ENCODE measurements around the gene ZNF205. TPM values are rescaled to one million over a fixed set of nuclear protein-coding genes. Genes with fewer than 3 reads are reported as not detected.

ZNF205 gene
- total and polyA plus RNA-seq, 9 of the 15 experiments (the other 6 are each of a cell fraction or from before 2014, with no cell fraction given): 2.4 to 11.8 (median 5.1) TPM; not detected in 2

- no peak for TF ChIP-seq TCF7L2 (IDR thresholded peaks at IDR 0.05; ENCODE audit: low read depth, low read length)
- TF ChIP-seq RFX7 (CRISPR knock-in tag; IDR thresholded peaks at IDR 0.05): no peak
- no peak for TF ChIP-seq EWSR1 (IDR thresholded peaks at IDR 0.05; ENCODE audit: borderline replicate concordance, low read depth, partially characterized antibody)
- peak; percentile 74 for TF ChIP-seq PHF20 (IDR thresholded peaks at IDR 0.05; ENCODE audit: partially characterized antibody)
- TF ChIP-seq KLF6 (CRISPR knock-in tag; IDR thresholded peaks at IDR 0.05; ENCODE audit: borderline replicate concordance): no peak
- TF ChIP-seq ZNF408 (CRISPR knock-in tag; IDR thresholded peaks at IDR 0.05; ENCODE audit: low read depth): no peak
- no peak for TF ChIP-seq SRSF7 (optimal IDR thresholded peaks at IDR 0.05; ENCODE audit: low read depth, low read length)
- TF ChIP-seq NFRKB (IDR thresholded peaks at IDR 0.05; ENCODE audit: low read depth): no peak
- peak; percentile 81 for TF ChIP-seq POLR2A (conservative IDR thresholded peaks at IDR 0.05)
- no peak for TF ChIP-seq NR1H2 (CRISPR knock-in tag; IDR thresholded peaks at IDR 0.05)
- no peak for TF ChIP-seq LARP7 (IDR thresholded peaks at IDR 0.05)
- no peak for TF ChIP-seq ZBTB8A (IDR thresholded peaks at IDR 0.05; ENCODE audit: partially characterized antibody)
- TF ChIP-seq ZNF197 (CRISPR knock-in tag; IDR thresholded peaks at IDR 0.05; ENCODE audit: low read depth): 0 out of 2 replicates have a peak, but pooled peaks have one; percentile 31
- TF ChIP-seq FOSL1 (tag; conservative IDR thresholded peaks at IDR 0.05): peak; percentile 47
- TF ChIP-seq OTX1 (CRISPR knock-in tag; IDR thresholded peaks at IDR 0.05): no peak
- no peak for TF ChIP-seq JUNB (CRISPR knock-in tag; conservative IDR thresholded peaks at IDR 0.05)
- no peak for TF ChIP-seq KLF16 (IDR thresholded peaks at IDR 0.05)
- no peak for TF ChIP-seq ELK1 (CRISPR knock-in tag; IDR thresholded peaks at IDR 0.05)
- TF ChIP-seq ZNF12 (CRISPR knock-in tag; IDR thresholded peaks at IDR 0.05): peak; percentile 21; the same call in 1 of the 2 replicates
- TF ChIP-seq ESRRB (CRISPR knock-in tag; IDR thresholded peaks at IDR 0.05; ENCODE audit: borderline replicate concordance): no peak
- TF ChIP-seq TAF15 (IDR thresholded peaks at IDR 0.05; ENCODE audit: low read depth, low read length): no peak
- TF ChIP-seq KLF1 (tag; IDR thresholded peaks at IDR 0.05): no peak
- TF ChIP-seq ZBTB49 (CRISPR knock-in tag; IDR thresholded peaks at IDR 0.05; ENCODE audit: borderline replicate concordance): no peak
- no peak for TF ChIP-seq TFE3 (CRISPR knock-in tag; IDR thresholded peaks at IDR 0.05)
- no peak for TF ChIP-seq MCM2 (IDR thresholded peaks at IDR 0.05; ENCODE audit: low read depth)
- no peak for TF ChIP-seq ELF2 (CRISPR knock-in tag; IDR thresholded peaks at IDR 0.05)
- TF ChIP-seq SREBF1 (IDR thresholded peaks at IDR 0.05; ENCODE audit: borderline replicate concordance, low read depth, low read length): no peak
Observed at GRCh38 chr16:3158510-3159314, 46.3 kb downstream of the ZNF205 start (continued).
